HT-29 (cell line): ENCODE data around the gene LEP. TPM values are rescaled to one million over a fixed set of nuclear protein-coding genes. Genes with fewer than 3 reads are reported as not detected.

Experiments used
- small RNA-seq: library from RNA; depleted of rRNA; stranded (forward); fragments of <200 nt; gene quantifications from one replicate; pipeline ENCODE3, GENCODE V24; 2014
- total RNA-seq: library from RNA; depleted of rRNA; stranded (reverse); fragments of >200 nt; shearing (Covaris generic); gene quantifications from 2 replicates; pipeline ENCODE4 v1.2.3, GENCODE V29; 2014; rRNA removed

The LEP gene
- total RNA-seq, 1 experiment from 2014 or later, result not detected

Small RNAs within 50 kb of the gene (small RNA-seq; reads per million reads assigned to genes)
- not detected for gene MIR129-1

Other genes with a start within 250 kb of the LEP start
- not detected in 2 replicates for gene LRRC4, start 209.8 kb upstream of the LEP start, total RNA-seq
- gene RBM28, start 102.6 kb downstream of the LEP start, total RNA-seq, result 24.6 and 26.9 TPM in 2 replicates
- gene PRRT4, start 120.4 kb downstream of the LEP start, total RNA-seq, result 0.16 TPM in 1 of 2 replicates, not detected in the other
- gene IMPDH1, start 168.7 kb downstream of the LEP start, total RNA-seq, result 188 and 199 TPM in 2 replicates
- gene HILPDA, start 214.6 kb downstream of the LEP start, total RNA-seq, result 23.5 and 27.8 TPM in 2 replicates
- gene METTL2B, start 235.5 kb downstream of the LEP start, total RNA-seq, result 29.5 and 33.8 TPM in 2 replicates